CD14-positive monocyte (primary cell): ENCODE data around the gene ZNF536. TPM values are rescaled to one million over a fixed set of nuclear protein-coding genes. Genes with fewer than 3 reads are reported as not detected.

Source experiments
- DNase-seq, 3 donors: peaks; one replicate each; pipeline ENCODE4 v3.0.0-alpha.2; 2011 to 2022
- H2AFZ ChIP-seq: 2 replicates; pipeline ENCODE4 v1.6.0; 2012; ENCODE audit warnings: mild to moderate bottlenecking, low read depth, low read length, inconsistent platforms; ENCODE audit not compliant: insufficient read depth, poor library complexity, severe bottlenecking
- H3K27ac ChIP-seq, 2 donors: 1 replicate in 1 of 2; 2 replicates in 1 of 2; pipeline ENCODE4 v1.5.1; 2012 to 2013; ENCODE audit warnings: low read length in 2 of 2, control low read depth in 1 of 2, inconsistent platforms in 1 of 2, low read depth in 1 of 2, mild to moderate bottlenecking in 1 of 2
- H3K27me3 ChIP-seq, 2 donors: one replicate each; pipeline versions ENCODE4 v1.6.0 to v1.6.1; 2011 to 2013; ENCODE audit warnings: low read length in 2 of 2; ENCODE audit not compliant: control insufficient read depth in 2 of 2, insufficient read depth in 2 of 2
- H3K36me3 ChIP-seq, 2 donors: replicated peaks in 1 of 2; 1 replicate in 1 of 2; 2 replicates in 1 of 2; pipeline versions ENCODE4 v1.5.1 to v1.6.1; 2012 to 2013; ENCODE audit warnings: low read length in 2 of 2, control low read depth in 1 of 2, inconsistent platforms in 1 of 2, mild to moderate bottlenecking in 1 of 2; ENCODE audit not compliant: insufficient read depth in 2 of 2, control insufficient read depth in 1 of 2
- H3K4me1 ChIP-seq, 2 donors: 1 replicate in 1 of 2; 2 replicates in 1 of 2; pipeline versions ENCODE4 v1.5.1 to v1.6.1; 2012 to 2013; ENCODE audit warnings: low read length in 2 of 2, control low read depth in 1 of 2, inconsistent platforms in 1 of 2, mild to moderate bottlenecking in 1 of 2, moderate library complexity in 1 of 2; ENCODE audit not compliant: insufficient read depth in 2 of 2, control insufficient read depth in 1 of 2
- H3K4me2 ChIP-seq: replicated peaks from 2 replicates; pipeline ENCODE3; 2012; ENCODE audit warnings: low read length, moderate library complexity, mild to moderate bottlenecking; ENCODE audit not compliant: poor library complexity, severe bottlenecking; ENCODE audit errors: extremely low read depth
- H3K4me3 ChIP-seq, 3 experiments: fragments of 200-600 bp in 1 of 3; sonication (generic) in 1 of 3; replicated peaks in 1 of 3; 1 replicate in 2 of 3; 2 replicates in 1 of 3; pipeline ENCODE4 v1.5.1; 2011 to 2013; ENCODE audit warnings: low read length in 3 of 3, mild to moderate bottlenecking in 3 of 3, control low read depth in 2 of 3, low read depth in 2 of 3, inconsistent platforms in 1 of 3, moderate library complexity in 1 of 3
- H3K79me2 ChIP-seq: 2 replicates; pipeline ENCODE4 v1.6.0; 2012; ENCODE audit warnings: mild to moderate bottlenecking, control low read depth, inconsistent platforms, low read length, moderate library complexity; ENCODE audit not compliant: insufficient read depth
- H3K9ac ChIP-seq: 2 replicates; pipeline ENCODE4 v1.6.0; 2017; ENCODE audit warnings: low read length, mild to moderate bottlenecking; ENCODE audit not compliant: insufficient read depth, poor library complexity, severe bottlenecking
- H3K9me3 ChIP-seq, 2 donors: replicated peaks in 1 of 2; 1 replicate in 1 of 2; 2 replicates in 1 of 2; pipeline versions ENCODE4 v1.5.1 to v1.6.1; 2012 to 2013; ENCODE audit warnings: low read length in 2 of 2, control low read depth in 1 of 2; ENCODE audit not compliant: control insufficient read depth in 1 of 2, insufficient read depth in 1 of 2
- H4K20me1 ChIP-seq: 2 replicates; pipeline ENCODE4 v1.6.0; 2012; ENCODE audit warnings: mild to moderate bottlenecking, low read length, control low read depth, moderate library complexity; ENCODE audit not compliant: insufficient read depth
- H3K27ac Mint-ChIP-seq, 7 donors: one replicate each; pipeline ENCODE4 v1.8.0; 2020; ENCODE audit warnings: mild to moderate bottlenecking in 7 of 7, mixed read lengths in 7 of 7, moderate library complexity in 6 of 7, inconsistent platforms in 2 of 7
- H3K27me3 Mint-ChIP-seq, 3 donors: one replicate each; pipeline ENCODE4 v1.8.0; 2021 to 2022; ENCODE audit warnings: low read depth in 3 of 3, mild to moderate bottlenecking in 3 of 3, mixed read lengths in 3 of 3, moderate library complexity in 3 of 3, inconsistent platforms in 1 of 3
- H3K36me3 Mint-ChIP-seq, 2 donors: one replicate each; pipeline ENCODE4 v1.8.0; 2020; ENCODE audit warnings: mixed read lengths in 2 of 2, inconsistent platforms in 1 of 2, mild to moderate bottlenecking in 1 of 2
- H3K4me1 Mint-ChIP-seq: one replicate; pipeline ENCODE4 v1.8.0; 2020; ENCODE audit warnings: mild to moderate bottlenecking, mixed read lengths
- H3K4me3 Mint-ChIP-seq, 2 donors: one replicate each; pipeline ENCODE4 v1.8.0; 2020; ENCODE audit warnings: mild to moderate bottlenecking in 2 of 2, mixed read lengths in 2 of 2, moderate library complexity in 1 of 2
- H3K9me3 Mint-ChIP-seq, 7 donors: one replicate each; pipeline ENCODE4 v1.8.0; 2020 to 2022; ENCODE audit warnings: mixed read lengths in 7 of 7, mild to moderate bottlenecking in 6 of 7, moderate library complexity in 6 of 7, inconsistent platforms in 2 of 7
- CTCF ChIP-seq: fragments of 200-600 bp; IDR thresholded peaks from one replicate; pipeline ENCODE4 v1.8.0; 2022; ENCODE audit warnings: antibody characterized with exemption, mild to moderate bottlenecking
- WGBS: methylation state at CpG from one replicate; pipeline ENCODE4 v1.1.5; 2013; ENCODE audit warnings: missing lambda C conversion rate; ENCODE audit not compliant: insufficient coverage; 5-methylcytosine and 5-hydroxymethylcytosine counted together
- intact Hi-C, 2 donors: fragments of 100-400 bp; cut with micrococcal nuclease; formaldehyde crosslinking; loops; one replicate each; pipeline versions ENCODE4 v1.15.0 to v1.15.1; 2023
- polyA plus RNA-seq, 3 donors: library from polyadenylated mRNA; depleted of rRNA in 1 of 3; unstranded in 2 of 3; stranded (reverse) in 1 of 3; fragments of 300-500 nt in 2 of 3; fragments of >200 nt in 1 of 3; fragmentation: Illumina TruSeq in 2 of 3; gene quantifications; 1 replicate in 2 of 3; 2 replicates in 1 of 3; pipeline ENCODE4 v1.2.3, GENCODE V29; 2012 to 2021

Gene ZNF536
- polyA plus RNA-seq, 3 donors = not detected

GRCh38 chr19:30518965-30519606 is 146.9 kb downstream of the ZNF536 start:
- Histone ChIP-seq H3K27me3 (no peaks in the 10 kb centered on the region), H3K4me2 (no peak overlapping the region), H3K9me3 (no peaks in the 10 kb centered on the region), H3K36me3 (no peaks in the 10 kb centered on the region), H3K27ac (no peak overlapping the region), H3K9ac (no peak overlapping the region), H3K79me2 (no peaks in the 10 kb centered on the region), H3K4me3 (no peak overlapping the region), H4K20me1 (no peaks in the 10 kb centered on the region), H2AFZ (no peak overlapping the region), H3K4me1 (no peaks in the 10 kb centered on the region)
- Mint-ChIP-seq H3K27me3 (peaks cover 1 to 6% (median 4%) of the 10 kb centered on the region in 3 donors), H3K27ac (no peak overlapping the region), H3K4me3 (no peak overlapping the region), H3K4me1 (no peaks in the 10 kb centered on the region), H3K36me3 (no peaks in the 10 kb centered on the region), H3K9me3 (no peaks in the 10 kb centered on the region)
- WGBS = 95% methylated on average over 11 of the region's 13 CpGs
- TF ChIP-seq CTCF = no peak
- intact Hi-C loops = no loop called here
- no peak for DNase-seq

- peaks cover 1 to 6% (median 4%) of the 10 kb centered on the region in 3 donors for H3K27me3 Mint-ChIP-seq
- H3K4me1 ChIP-seq = no peaks in the 10 kb centered on the region
- no peaks in the 10 kb centered on the region for H3K9me3 ChIP-seq
- H3K4me1 Mint-ChIP-seq = no peaks in the 10 kb centered on the region
- H3K9ac ChIP-seq = no peak overlapping the region
- no peak for TF ChIP-seq CTCF
- WGBS = 100% methylated on average over 1 of the region's 3 CpGs
- no peaks in the 10 kb centered on the region for H3K9me3 Mint-ChIP-seq
- H3K36me3 Mint-ChIP-seq = no peaks in the 10 kb centered on the region
- H3K27me3 ChIP-seq = no peaks in the 10 kb centered on the region
- no peaks in the 10 kb centered on the region for H4K20me1 ChIP-seq
- H3K4me3 Mint-ChIP-seq = no peak overlapping the region
- H3K79me2 ChIP-seq = no peaks in the 10 kb centered on the region
- no peak overlapping the region for H2AFZ ChIP-seq
- H3K4me2 ChIP-seq = no peak overlapping the region
- intact Hi-C loops = no loop called here
- H3K27ac Mint-ChIP-seq = no peak overlapping the region
- no peaks in the 10 kb centered on the region for H3K36me3 ChIP-seq
- DNase-seq = no peak
- no peak overlapping the region for H3K27ac ChIP-seq
- H3K4me3 ChIP-seq = no peak overlapping the region
Measured at GRCh38 chr19:30519607-30520205, 147.5 kb downstream of the ZNF536 start.
